Left cardiac atrium (tissue), 4 donors: Measurements from ENCODE around the gene ZDHHC4. TPM values are rescaled to one million over a fixed set of nuclear protein-coding genes. Genes with fewer than 3 reads are reported as not detected.

Source experiments
- ATAC-seq, 2 donors: fragments of 200-7000 bp; cut with Tn5 transposase; one replicate each; pipeline ENCODE4 v1.9.1; 2020; ENCODE audit warnings: mild to moderate bottlenecking in 2 of 2, moderate library complexity in 2 of 2
- DNase-seq: peaks from one replicate; pipeline ENCODE4 v3.0.0-alpha.2; 2020
- intact Hi-C, 2 donors: fragments of 100-400 bp; cut with DNase I; formaldehyde crosslinking; loops; one replicate each; pipeline versions ENCODE4 v1.14.1 to v1.15.1; 2022 to 2023
- long read RNA-seq: library from polyadenylated mRNA; unstranded; transcript quantifications from one replicate; pipeline ENCODE4 v2.0.0, GENCODE V29; 2021
- total RNA-seq, 2 donors: library from RNA; stranded (reverse); fragmentation: NEBNext Ultra II Directional; extraction: Animal tissue kit (Norgen Biotek cat#: 25700); gene quantifications; one replicate each; pipeline ENCODE4 v1.2.1, GENCODE V29; 2021
- donor health status: DM: no; HTN: yes; CAD: no.
- donor health status: DM: no; HTN: yes; CAD: no; lungs with severe emphysema.
- donor health status: DM: yes; HTN: yes; CAD: no.
- donor health status: Dilated cardiomyopathy.

ZDHHC4 gene
- 10 to 100 TPM; 36.5 to 43.0 TPM for total RNA-seq
- long read RNA-seq, transcript ZDHHC4-205 (8 exons, 1,552 nt), result minor isoform, 6 of 35 reads
- long read RNA-seq, transcript ZDHHC4-206 (8 exons, 1,348 nt), result minor isoform, 6 of 35 reads
- long read RNA-seq, transcript ZDHHC4-201 (8 exons, 1,259 nt), result major isoform, 17 of 35 reads
- long read RNA-seq, partial matches to known transcripts, result 2 of 35 reads
- long read RNA-seq, other reads (novel, unspliced or antisense), result 3 of 35 reads

- ATAC-seq, result peak; percentile 98 to 99
- intact Hi-C loops, result no loop called here
- peak; percentile 95 for DNase-seq
Observed at GRCh38 chr7:6577369-6578113, at the start of gene ZDHHC4. TSS of gene ZDHHC4 (plus strand) at chr7:6577454. CDS start at chr7:6580562, 3,108 bp downstream.

- intact Hi-C loops, result no loop called here
- DNase-seq, result no peak
- ATAC-seq, result no peak
Observed at GRCh38 chr7:6528401-6529130, 48.7 kb upstream of the ZDHHC4 start.

- intact Hi-C loops, result no loop called here
- ATAC-seq (no peak), DNase-seq (no peak)
Observed at GRCh38 chr7:6529643-6530042, 47.6 kb upstream of the ZDHHC4 start.

GRCh38 chr7:6530626-6531491 lies 46.4 kb upstream of the ZDHHC4 start:
- ATAC-seq (no peak), DNase-seq (no peak)
- intact Hi-C loops, result no loop called here

GRCh38 chr7:6531492-6532279 lies 45.6 kb upstream of the ZDHHC4 start:
- no peak for DNase-seq
- ATAC-seq, result no peak
- intact Hi-C loops, result no loop called here

GRCh38 chr7:6532516-6532915 lies 44.7 kb upstream of the ZDHHC4 start:
- DNase-seq (no peak), ATAC-seq (no peak)
- intact Hi-C loops, result no loop called here

- DNase-seq (no peak), ATAC-seq (no peak)
- intact Hi-C loops, result no loop called here
Observed at GRCh38 chr7:6533893-6534495, 43.3 kb upstream of the ZDHHC4 start.

GRCh38 chr7:6536262-6537260 lies 40.7 kb upstream of the ZDHHC4 start:
- DNase-seq (no peak), ATAC-seq (peak; percentile 47 to 49)
- intact Hi-C loops, result no loop called here

- intact Hi-C loops, result no loop called here
- ATAC-seq (no peak), DNase-seq (no peak)
Observed at GRCh38 chr7:6542368-6542767, 34.9 kb upstream of the ZDHHC4 start.

GRCh38 chr7:6545398-6546126 lies 31.7 kb upstream of the ZDHHC4 start:
- DNase-seq (no peak), ATAC-seq (no peak)
- intact Hi-C loops, result no loop called here

GRCh38 chr7:6546498-6547251 lies 30.6 kb upstream of the ZDHHC4 start:
- ATAC-seq (no peak), DNase-seq (no peak)
- intact Hi-C loops, result no loop called here

- no peak for ATAC-seq
- intact Hi-C loops, result no loop called here
- DNase-seq, result no peak
Observed at GRCh38 chr7:6547400-6547799, 29.9 kb upstream of the ZDHHC4 start.

- intact Hi-C loops, result no loop called here
- DNase-seq (no peak), ATAC-seq (no peak)
Observed at GRCh38 chr7:6551016-6551511, 26.2 kb upstream of the ZDHHC4 start, which contains the start of gene GRID2IP. TSS of gene GRID2IP (minus strand) at chr7:6551461. CDS start at chr7:6551436, 25 bp downstream.

- intact Hi-C loops, result no loop called here
- DNase-seq (no peak), ATAC-seq (no peak)
Observed at GRCh38 chr7:6553448-6554044, 23.7 kb upstream of the ZDHHC4 start.

- no peak for DNase-seq
- intact Hi-C loops, result no loop called here
- ATAC-seq, result no peak
Observed at GRCh38 chr7:6554848-6555247, 22.4 kb upstream of the ZDHHC4 start.
